HT1080 (cell line): ENCODE data around the gene LPCAT2. TPM values are rescaled to one million over a fixed set of nuclear protein-coding genes. Genes with fewer than 3 reads are reported as not detected.

Experiments
- DNase-seq: peaks from one replicate; pipeline ENCODE4 v3.0.0-alpha.2; 2015; ENCODE audit warnings: low read depth
- total RNA-seq: library from RNA; depleted of rRNA; stranded (reverse); fragments of >200 nt; shearing (Covaris generic); gene quantifications from 2 replicates; pipeline ENCODE4 v1.2.3, GENCODE V29; 2014

LPCAT2 gene
- total RNA-seq, 1 experiment from 2014 or later, result 11.5 TPM

- DNase-seq, result no peak
Observed at GRCh38 chr16:55501549-55502322, 7.1 kb upstream of the LPCAT2 start.

- DNase-seq, result peak; percentile 42
Observed at GRCh38 chr16:55502801-55503366, 6.0 kb upstream of the LPCAT2 start.

- DNase-seq, result no peak
Observed at GRCh38 chr16:55503726-55504550, 4.9 kb upstream of the LPCAT2 start.

DNA sequence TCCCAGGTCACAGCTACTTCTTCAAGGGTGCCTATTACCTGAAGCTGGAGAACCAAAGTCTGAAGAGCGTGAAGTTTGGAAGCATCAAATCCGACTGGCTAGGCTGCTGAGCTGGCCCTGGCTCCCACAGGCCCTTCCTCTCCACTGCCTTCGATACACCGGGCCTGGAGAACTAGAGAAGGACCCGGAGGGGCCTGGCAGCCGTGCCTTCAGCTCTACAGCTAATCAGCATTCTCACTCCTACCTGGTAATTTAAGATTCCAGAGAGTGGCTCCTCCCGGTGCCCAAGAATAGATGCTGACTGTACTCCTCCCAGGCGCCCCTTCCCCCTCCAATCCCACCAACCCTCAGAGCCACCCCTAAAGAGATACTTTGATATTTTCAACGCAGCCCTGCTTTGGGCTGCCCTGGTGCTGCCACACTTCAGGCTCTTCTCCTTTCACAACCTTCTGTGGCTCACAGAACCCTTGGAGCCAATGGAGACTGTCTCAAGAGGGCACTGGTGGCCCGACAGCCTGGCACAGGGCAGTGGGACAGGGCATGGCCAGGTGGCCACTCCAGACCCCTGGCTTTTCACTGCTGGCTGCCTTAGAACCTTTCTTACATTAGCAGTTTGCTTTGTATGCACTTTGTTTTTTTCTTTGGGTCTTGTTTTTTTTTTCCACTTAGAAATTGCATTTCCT lies 3.4 kb upstream of the LPCAT2 start:
- no peak for DNase-seq

- no peak for DNase-seq
Observed at GRCh38 chr16:55506083-55506482, 2.8 kb upstream of the LPCAT2 start.

DNA sequence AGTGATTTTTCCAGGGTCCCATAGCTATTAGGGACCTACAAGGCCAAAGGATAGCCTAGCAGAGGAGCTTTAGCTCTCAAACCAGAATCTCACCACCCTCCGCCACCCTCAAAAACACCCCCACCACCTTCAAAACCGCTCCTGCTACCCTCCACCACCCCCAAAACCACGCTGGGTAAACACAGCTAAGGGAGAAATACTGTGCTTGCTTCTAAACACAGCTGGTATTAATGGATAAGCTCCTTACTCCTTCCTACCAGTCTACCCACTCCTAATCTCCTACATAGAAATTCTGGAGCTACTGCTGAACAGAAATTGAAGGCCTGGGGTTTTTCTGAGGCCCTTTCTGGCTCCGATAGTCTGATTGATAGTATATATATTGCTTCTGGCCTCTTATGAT lies 2.2 kb upstream of the LPCAT2 start:
- DNase-seq, result no peak

DNA sequence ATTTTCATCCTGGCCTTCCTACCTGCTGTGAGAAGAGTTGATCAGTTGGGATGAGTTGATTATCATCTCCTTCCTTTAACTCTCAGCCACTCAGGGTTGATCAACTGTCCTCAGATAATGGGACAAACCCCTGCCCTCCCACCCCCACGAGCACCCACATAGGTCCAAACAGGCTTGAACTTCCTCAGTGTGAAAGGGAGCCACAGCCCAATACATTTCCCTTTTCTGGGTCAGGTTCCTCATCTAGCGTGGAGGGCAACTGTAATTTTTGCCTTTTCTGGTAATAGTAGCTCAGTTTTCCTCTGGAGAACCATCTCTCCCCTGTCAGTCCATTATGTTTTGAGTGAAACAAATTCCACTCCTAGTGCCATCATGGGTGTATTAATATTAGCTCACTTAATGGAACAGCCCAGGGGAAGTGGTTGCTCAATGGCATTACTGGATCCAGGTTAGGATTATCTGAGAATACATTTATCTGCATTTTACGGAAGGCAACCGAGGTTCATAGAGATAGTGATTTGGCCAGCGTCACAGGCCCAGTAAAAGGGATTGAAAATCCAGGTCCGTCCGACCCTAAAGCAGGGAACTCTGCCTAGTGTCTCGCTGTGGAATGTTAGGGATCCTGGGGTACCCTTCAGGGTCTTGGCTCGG lies 476 bp upstream of the LPCAT2 start:
- no peak for DNase-seq

- DNase-seq, result no peak
Observed at GRCh38 chr16:55510185-55510805, 1.4 kb downstream of the LPCAT2 start.

GRCh38 chr16:55512941-55513340 lies 4.1 kb downstream of the LPCAT2 start:
- DNase-seq, result no peak

DNA sequence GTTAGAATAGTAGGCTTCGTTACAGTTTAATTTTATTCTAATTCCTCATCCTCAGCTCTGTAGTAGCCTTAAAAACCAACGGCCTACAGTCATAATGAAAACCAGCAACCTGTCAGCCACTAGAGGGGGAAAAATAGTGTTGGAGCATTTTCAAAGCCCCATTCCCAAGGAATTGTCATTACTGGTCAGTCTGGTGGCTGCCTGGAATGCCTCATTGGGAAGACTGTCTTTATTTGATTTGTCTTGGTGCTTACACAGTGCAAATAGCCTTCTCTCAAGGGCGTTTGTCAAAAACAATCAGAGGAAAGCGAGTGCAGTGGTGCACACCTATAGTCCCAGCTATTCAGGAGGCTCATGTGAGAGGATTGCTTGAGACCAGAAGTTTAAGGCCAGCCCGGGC lies 4.7 kb downstream of the LPCAT2 start:
- no peak for DNase-seq

DNA sequence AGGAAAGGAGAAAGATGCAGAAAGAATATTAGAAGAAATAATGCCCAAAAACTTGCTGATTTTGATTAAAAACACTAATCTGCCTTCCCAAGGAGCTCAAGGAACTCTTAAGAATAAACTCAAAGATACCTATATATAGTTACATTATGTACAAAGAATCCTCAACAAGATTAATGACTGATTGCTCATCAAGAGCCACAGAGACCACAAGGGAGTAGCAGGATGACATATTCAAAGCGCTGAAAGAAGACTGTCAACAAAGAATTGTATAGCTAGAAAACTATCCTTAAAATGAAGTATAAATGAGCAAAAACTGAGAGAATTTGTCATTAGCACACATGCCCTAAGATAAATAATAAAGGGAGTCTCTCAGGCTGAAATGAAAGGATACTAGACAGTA lies 6.2 kb downstream of the LPCAT2 start:
- peak; percentile 39 for DNase-seq

DNA sequence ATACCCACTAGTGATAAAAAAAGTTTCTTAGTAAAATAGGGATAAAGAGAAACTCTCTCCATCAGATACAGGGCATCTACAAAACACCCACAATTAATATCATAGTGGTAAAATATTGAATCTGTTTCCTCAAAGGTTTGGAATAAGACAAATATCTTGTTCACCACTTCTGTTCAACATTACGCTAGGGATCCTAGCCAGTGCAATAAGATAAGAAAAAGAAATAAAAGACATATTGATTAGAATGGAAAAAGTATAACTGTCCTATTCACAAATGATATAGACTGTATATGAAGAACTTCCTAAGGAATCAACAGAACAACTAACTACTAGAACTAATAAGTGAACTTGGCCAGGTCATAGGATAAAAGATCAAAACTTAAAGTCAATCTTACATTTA lies 12.9 kb downstream of the LPCAT2 start:
- DNase-seq, result no peak

DNA sequence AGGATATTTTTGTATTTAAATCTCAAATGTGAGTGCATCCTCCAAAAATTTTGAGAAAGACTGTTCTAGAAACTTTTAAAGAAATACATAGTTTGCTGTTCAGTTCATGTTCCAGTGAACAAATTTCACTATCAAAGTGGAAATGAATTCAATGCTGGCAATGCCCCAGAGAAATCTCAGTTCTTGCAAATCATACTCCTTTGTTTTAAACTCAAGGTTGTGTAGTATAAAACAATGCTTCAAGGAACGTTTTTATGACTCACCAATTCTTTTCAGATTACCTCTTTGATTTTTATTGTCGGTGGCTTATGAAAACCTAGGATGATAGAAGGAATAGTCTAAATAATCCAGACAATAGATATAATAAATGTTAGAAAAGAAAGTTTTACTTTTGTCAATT lies 17.6 kb downstream of the LPCAT2 start:
- DNase-seq, result no peak

DNA sequence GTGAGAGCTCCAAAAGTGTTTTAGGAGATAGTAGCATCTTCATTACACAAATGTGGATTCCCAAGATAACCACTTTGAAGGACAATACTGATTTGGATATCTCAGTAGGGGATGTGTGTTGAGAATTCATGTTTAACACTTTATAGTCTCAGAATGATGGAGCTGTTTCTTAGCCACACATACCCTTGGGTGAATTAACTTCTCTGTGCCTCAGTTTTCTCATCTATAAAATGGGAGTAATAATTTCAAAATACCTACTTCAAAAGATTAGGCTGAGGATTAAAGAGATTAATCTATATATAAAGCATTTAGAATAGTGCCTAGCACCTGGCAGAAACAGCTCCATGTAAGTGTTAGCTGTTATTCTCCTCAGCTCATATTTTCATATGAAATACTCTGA lies 19.0 kb downstream of the LPCAT2 start:
- no peak for DNase-seq

DNA sequence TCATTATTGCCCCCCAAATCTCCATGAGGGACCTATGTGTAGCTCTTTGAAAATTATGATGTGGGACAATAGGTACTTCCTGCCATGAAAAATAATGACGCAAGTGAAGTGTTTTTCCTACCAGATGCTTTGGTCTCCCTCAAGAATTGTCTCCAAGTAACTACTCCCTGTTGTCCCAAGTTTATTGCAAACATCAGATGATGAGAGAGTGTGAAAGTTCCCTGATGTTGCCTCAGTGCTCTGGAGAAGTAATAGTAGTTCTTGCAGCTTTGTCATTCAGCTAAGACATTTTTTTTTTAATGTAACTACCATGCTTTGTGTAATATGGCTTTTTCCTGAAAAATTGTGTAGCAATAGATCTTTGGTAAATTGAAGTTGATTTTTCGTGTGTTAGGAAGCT lies 20.1 kb downstream of the LPCAT2 start:
- DNase-seq, result no peak

DNA sequence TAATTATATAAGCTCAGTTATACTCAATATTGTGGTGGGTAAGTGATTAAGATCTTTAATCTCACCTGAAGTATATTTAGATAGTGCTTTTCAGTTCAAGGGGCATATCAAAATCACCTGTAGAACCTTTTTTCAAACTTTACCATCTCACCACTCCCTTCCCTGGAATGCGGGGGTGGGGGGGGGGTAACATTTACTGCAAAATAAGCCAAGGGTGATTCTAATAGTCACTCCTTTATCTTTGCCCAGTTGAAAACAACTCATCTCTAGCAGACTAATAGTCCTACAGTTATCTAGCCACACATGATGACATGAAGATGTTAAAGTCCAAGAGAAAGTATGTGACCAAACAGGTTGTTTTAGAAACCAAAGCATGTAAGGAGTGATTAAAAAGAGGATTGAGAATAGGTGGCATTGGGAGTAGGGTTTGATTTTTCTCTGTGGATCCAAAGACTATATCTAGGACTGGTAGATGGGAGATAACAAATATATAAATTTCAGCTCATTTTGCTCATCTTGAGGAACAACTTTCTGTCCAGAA lies 21.5 kb downstream of the LPCAT2 start:
- DNase-seq, result no peak

DNA sequence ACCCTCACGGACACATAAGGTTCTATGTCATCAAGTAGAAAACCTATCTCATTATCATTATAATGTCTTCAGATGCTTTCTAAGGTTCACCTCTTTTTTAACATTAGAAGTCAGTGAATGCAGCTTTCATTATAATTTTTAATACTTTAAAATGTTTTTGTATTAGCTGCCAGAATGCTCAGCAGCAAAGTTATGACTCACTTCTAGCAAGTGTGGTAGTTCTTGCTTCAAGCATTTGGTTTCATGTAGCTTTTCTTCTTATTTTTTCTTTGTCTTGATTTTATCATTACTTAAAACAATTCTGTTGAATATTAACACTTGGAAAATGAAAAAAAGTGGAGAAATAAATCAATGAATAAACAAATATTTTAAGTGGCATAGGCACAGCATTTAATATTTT lies 23.4 kb downstream of the LPCAT2 start:
- DNase-seq, result no peak

DNA sequence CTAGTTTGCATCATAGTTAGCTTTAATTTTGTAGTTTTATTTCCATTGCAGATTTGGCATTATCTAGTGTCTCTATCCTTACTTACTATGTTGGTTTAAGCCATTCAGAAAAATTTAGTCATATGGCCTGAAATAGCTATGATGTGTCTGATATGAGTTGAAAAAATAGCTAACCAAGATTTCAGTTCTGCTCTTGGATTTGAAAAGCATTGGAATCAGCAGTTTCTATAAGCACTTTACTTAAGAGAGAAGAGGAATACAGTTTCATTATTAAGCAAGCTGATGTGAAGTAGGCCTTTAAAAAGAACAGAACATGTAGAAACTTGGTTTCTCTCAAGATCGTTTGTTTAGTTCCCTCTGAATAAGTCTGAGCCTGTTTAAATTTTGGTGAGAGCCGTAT lies 25.9 kb downstream of the LPCAT2 start:
- no peak for DNase-seq

- peak; percentile 32 for DNase-seq
Observed at GRCh38 chr16:55539049-55539448, 30.2 kb downstream of the LPCAT2 start.

DNA sequence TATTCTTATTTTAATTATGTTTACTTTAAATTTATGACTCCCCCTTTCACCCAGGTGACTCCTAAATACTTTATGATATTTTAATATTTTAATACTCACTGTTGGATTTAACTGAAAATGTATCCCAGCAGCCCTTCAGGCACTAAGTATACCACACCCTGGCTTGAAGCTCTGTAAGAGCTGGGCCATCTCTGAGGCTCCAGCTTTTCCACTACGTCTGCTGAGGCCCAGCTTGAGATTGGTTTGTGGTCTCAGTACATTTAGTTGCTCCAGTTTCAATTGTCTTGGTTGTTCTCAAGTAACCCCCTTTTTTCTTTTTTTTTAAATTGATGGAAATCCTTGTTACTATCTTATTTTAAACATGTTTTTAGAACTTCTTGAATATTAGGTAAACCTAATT lies 30.6 kb downstream of the LPCAT2 start:
- DNase-seq, result no peak

DNA sequence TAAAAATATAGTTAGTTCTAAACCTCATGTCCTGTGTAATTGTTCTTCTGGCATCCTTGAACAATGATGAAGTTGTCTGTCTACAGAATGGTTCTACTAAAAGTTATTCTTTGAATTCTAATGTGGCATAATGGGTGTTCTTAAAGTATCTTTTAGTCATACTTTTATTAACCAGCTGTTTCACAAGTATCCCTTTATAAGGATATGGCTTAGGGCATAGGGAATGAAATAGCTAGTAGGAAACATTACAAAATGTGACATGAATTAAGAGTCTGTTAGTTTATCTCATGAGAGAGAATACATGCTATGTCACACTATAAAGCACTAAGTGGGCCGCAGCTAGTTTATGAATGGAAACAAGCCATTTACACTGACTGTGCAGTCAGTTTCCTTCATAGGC lies 31.3 kb downstream of the LPCAT2 start:
- no peak for DNase-seq
